Heart left ventricle (tissue), 16 donors: Measurements from ENCODE around the gene CDK8. TPM values are rescaled to one million over a fixed set of nuclear protein-coding genes. Genes with fewer than 3 reads are reported as not detected.

Experiments
- ATAC-seq, 4 donors: fragments of 200-7000 bp; cut with Tn5 transposase; one replicate each; pipeline ENCODE4 v1.9.1; 2020 to 2022; ENCODE audit warnings: moderate library complexity in 4 of 4, mild to moderate bottlenecking in 3 of 4, moderate number of reproducible peaks in 1 of 4
- DNase-seq, 5 donors: peaks; one replicate each; pipeline ENCODE4 v3.0.0-alpha.2; 2020
- H3K27ac ChIP-seq, 12 donors: fragments of 200-600 bp; sonication (generic) in 4 of 12; one replicate each; pipeline versions ENCODE4 v1.5.0 to v1.8.0; 2016 to 2022; ENCODE audit warnings: mild to moderate bottlenecking in 2 of 12
- H3K27me3 ChIP-seq, 9 donors: fragments of 200-600 bp; sonication (generic) in 2 of 9; one replicate each; pipeline versions ENCODE4 v1.5.1 to v1.8.0; 2016 to 2022; ENCODE audit warnings: mild to moderate bottlenecking in 3 of 9
- H3K36me3 ChIP-seq, 9 donors: fragments of 200-600 bp; sonication (generic) in 2 of 9; one replicate each; pipeline versions ENCODE4 v1.5.0 to v1.8.0; 2018 to 2022; ENCODE audit warnings: mild to moderate bottlenecking in 2 of 9
- H3K4me1 ChIP-seq, 12 donors: fragments of 200-600 bp; sonication (generic) in 4 of 12; one replicate each; pipeline versions ENCODE4 v1.5.0 to v1.8.0; 2016 to 2022; ENCODE audit warnings: mild to moderate bottlenecking in 3 of 12
- H3K4me3 ChIP-seq, 12 donors: fragments of 200-600 bp; sonication (generic) in 4 of 12; one replicate each; pipeline versions ENCODE4 v1.5.0 to v1.8.0; 2017 to 2022; ENCODE audit warnings: mild to moderate bottlenecking in 9 of 12, moderate library complexity in 4 of 12
- H3K9me3 ChIP-seq, 12 donors: fragments of 200-600 bp; sonication (generic) in 4 of 12; one replicate each; pipeline versions ENCODE4 v1.5.0 to v1.8.0; 2016 to 2022; ENCODE audit warnings: mild to moderate bottlenecking in 1 of 12
- POLR2A ChIP-seq, 2 donors: fragments of 450-650 bp; IDR thresholded peaks; one replicate each; pipeline ENCODE4 v1.6.1; 2017; ENCODE audit warnings: antibody characterized with exemption in 2 of 2, mild to moderate bottlenecking in 2 of 2, moderate library complexity in 2 of 2
- WGBS, 4 donors: extraction: QIAGEN DNeasy Blood & Tissue Kit in 2 of 4; methylation state at CpG; one replicate each; pipeline versions ENCODE4 v1.1.5 to v1.1.7; 2013 to 2018; 5-methylcytosine and 5-hydroxymethylcytosine counted together
- intact Hi-C, 10 donors: fragments of 100-400 bp; cut with DNase I; formaldehyde crosslinking; loops; one replicate each; pipeline versions ENCODE4 v1.11.1 to v1.14.2; 2022
- long read RNA-seq, 3 donors: library from polyadenylated mRNA; unstranded; transcript quantifications; one replicate each; pipeline ENCODE4 v2.0.0, GENCODE V29; 2020 to 2021
- polyA plus RNA-seq, 2 donors: library from polyadenylated mRNA; stranded (reverse); fragments of 200-250 nt; gene quantifications; one replicate each; pipeline ENCODE4 v1.2.3, GENCODE V29; 2013
- total RNA-seq, 9 donors: library from RNA; depleted of rRNA in 2 of 9; stranded (reverse); fragments of >200 nt in 2 of 9; fragmentation: NEBNext Ultra II Directional in 3 of 9; extraction: Animal tissue kit (Norgen Biotek cat#: 25700) in 3 of 9; gene quantifications; one replicate each; pipeline versions ENCODE4 v1.1.0 to v1.2.4, GENCODE V29; 2016 to 2023
- TF ChIP-seq, protein P1 (sequence below), 12 donors: fragments of 200-600 bp; sonication (generic) in 4 of 12; IDR thresholded peaks; one replicate each; pipeline versions ENCODE4 v1.5.0 to v1.8.0; 2018 to 2022; ENCODE audit warnings: antibody characterized with exemption in 12 of 12, mild to moderate bottlenecking in 5 of 12
- donor health status: ischemic (EF 13 %, LVEDD 7.1; RV severe dilation, severe dysfunction).
- donor health status: healthy with polysubstance abuse.
- donor health status: DM: no; HTN: yes; CAD: no.
- donor health status: DM: no; HTN: no; CAD: no.
- donor health status: ischemic (EF 25% LVEDD 6.9; RV normal size, moderate dysfunction).
- donor health status: ischemic (EF 25% LVEDD 5.7; RV mildly dilated, moderate dysfunction).
- donor health status: healthy.
- donor health status: DM: yes; HTN: yes; CAD: no.
- donor health status: ischemic (EF 35%, LVEDD 5.7; RV mildly dilated, moderate dysfunction).
- donor health status: nonischemic (EF 11% LVEDD 7.7; RV severe dilation, severe dysfunction).
- donor health status: DM: yes; HTN: yes; CAD: no.
- donor health status: PGD.
- donor health status: ischemic (EF 29% LVEDD 5.4; RV normal size, mild dysfunction).
- donor health status: nonischemic (EF 23%, LVEDD 6.1; RV moderate dilation, normal function).

CDK8 gene
- 10 to 100 TPM in 4 of 9 donors, 1 to 10 TPM in 5; 8.4 to 11.6 (median 9.9) TPM for total RNA-seq
- polyA plus RNA-seq = 10 to 100 TPM in 1 of 2 donors, 1 to 10 TPM in 1; 5.3 to 12.4 TPM
- long read RNA-seq, donor 1, transcript CDK8-201 (13 exons, 3,055 nt) = major isoform, 8 of 11 reads
- long read RNA-seq, donor 1, partial matches to known transcripts = 0 of 11 reads
- long read RNA-seq, donor 1, other reads (novel, unspliced or antisense) = 3 of 11 reads
- long read RNA-seq, donor 2, partial matches to known transcripts = 1 of 10 reads
- long read RNA-seq, donor 2, other reads (novel, unspliced or antisense) = 5 of 10 reads
- long read RNA-seq, donor 3, transcript CDK8-201 (13 exons, 3,055 nt) = major isoform, 12 of 22 reads
- long read RNA-seq, donor 3, partial matches to known transcripts = 0 of 22 reads
- long read RNA-seq, donor 3, other reads (novel, unspliced or antisense) = 10 of 22 reads

DNA sequence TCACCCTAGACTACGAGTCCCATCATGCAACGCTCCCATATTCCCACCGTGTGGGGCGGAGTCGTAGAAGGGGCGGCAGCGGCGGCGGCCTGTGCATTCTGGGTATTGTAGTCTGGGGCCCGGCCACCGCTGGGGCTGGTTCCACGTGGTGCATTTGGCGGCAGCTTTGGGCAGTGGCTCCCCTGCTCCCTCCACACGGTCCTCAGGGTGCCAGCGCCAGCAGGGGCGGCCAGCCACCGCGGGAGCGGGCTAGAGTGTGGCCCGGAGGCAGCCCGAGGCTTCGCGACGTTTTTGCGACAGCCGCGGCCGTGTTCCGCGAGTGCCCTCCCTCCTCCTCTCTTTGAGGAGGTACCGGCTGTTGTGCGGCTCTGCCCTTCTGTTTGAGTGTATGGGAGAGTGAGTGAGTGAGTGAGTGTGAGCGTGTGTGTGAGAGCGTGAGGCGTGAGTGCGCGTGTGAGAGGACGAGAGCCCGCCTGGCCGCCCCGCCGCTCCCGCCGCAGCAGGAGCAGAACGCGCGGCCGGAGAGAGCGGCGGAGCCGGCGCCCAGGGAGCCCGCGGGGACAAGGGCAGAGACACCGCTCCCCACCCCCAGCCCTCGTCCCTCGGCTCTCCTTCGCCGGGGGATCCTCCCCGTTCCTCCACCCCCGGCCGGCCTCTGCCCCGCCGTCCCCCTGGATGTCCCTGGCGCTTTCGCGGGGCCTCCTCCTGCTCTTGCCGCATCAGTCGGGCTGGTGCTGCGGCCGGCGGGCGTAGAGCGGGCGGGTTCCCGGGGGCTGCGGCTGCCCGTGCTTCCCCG is at the start of gene CDK8:
CDK8 (plus strand) TSS at position 343 of the 796 bp plus-strand sequence. CDS start 513 bp downstream, outside the sequence.
- peak within 1 kb of the TSS; percentile 70 to 97 (median 89) for H3K4me3 ChIP-seq
- intact Hi-C loops = loop anchor here in 6 of 10 donors (2.0 to 10.0 kb wide), 9 partner anchors 31 to 243 kb away; partner anchors contain the start of gene RNF6 (in 2 of the 6)
- H3K9me3 ChIP-seq = no peaks in the 10 kb centered on the region
- DNase-seq (peak; percentile 93 to 96 (median 93)), ATAC-seq (peak; percentile 92 to 98 (median 96))
- H3K27me3 ChIP-seq = peaks cover 0 to 3% (median 0%) of the 10 kb centered on the region in 9 donors
- no peaks in the 10 kb centered on the region for H3K36me3 ChIP-seq
- 0 to 1% (median 1%) methylated on average over 35 to 79 of the region's 79 CpGs for WGBS, 4 donors
- peak within 1 kb of the TSS; percentile 86 to 97 (median 93) for H3K27ac ChIP-seq
- H3K4me1 ChIP-seq = peaks cover 0 to 28% (median 17%) of the 10 kb centered on the region in 12 donors
- TF ChIP-seq POLR2A (IDR thresholded peaks at IDR 0.05) = peak in 1 of 2 donors; percentile 60
- TF ChIP-seq, protein P1, sequence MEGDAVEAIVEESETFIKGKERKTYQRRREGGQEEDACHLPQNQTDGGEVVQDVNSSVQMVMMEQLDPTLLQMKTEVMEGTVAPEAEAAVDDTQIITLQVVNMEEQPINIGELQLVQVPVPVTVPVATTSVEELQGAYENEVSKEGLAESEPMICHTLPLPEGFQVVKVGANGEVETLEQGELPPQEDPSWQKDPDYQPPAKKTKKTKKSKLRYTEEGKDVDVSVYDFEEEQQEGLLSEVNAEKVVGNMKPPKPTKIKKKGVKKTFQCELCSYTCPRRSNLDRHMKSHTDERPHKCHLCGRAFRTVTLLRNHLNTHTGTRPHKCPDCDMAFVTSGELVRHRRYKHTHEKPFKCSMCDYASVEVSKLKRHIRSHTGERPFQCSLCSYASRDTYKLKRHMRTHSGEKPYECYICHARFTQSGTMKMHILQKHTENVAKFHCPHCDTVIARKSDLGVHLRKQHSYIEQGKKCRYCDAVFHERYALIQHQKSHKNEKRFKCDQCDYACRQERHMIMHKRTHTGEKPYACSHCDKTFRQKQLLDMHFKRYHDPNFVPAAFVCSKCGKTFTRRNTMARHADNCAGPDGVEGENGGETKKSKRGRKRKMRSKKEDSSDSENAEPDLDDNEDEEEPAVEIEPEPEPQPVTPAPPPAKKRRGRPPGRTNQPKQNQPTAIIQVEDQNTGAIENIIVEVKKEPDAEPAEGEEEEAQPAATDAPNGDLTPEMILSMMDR (IDR thresholded peaks at IDR 0.05) = no peak

GRCh38 chr13:26208287-26208686 is 45.6 kb upstream of the CDK8 start:
- Histone ChIP-seq H3K27ac (no peak overlapping the region), H3K9me3 (no peaks in the 10 kb centered on the region), H3K36me3 (peaks cover 0 to 82% (median 57%) of the 10 kb centered on the region in 9 donors), H3K4me3 (no peak overlapping the region), H3K27me3 (no peaks in the 10 kb centered on the region), H3K4me1 (peaks cover 0 to 4% (median 0%) of the 10 kb centered on the region in 12 donors)
- 95 to 100% (median 99%) methylated on average over 1 of the region's 1 CpG for WGBS, 4 donors
- no peak for DNase-seq
- no peak for ATAC-seq
- intact Hi-C loops = no loop called here
- TF ChIP-seq POLR2A (IDR thresholded peaks at IDR 0.05) = no peak
- TF ChIP-seq, protein P1 (IDR thresholded peaks at IDR 0.05) = no peak

GRCh38 chr13:26213345-26213744 is 40.6 kb upstream of the CDK8 start:
- 86 to 94% (median 89%) methylated on average over 1 of the region's 1 CpG for WGBS, 4 donors
- intact Hi-C loops = loop anchor here in 1 of 10 donors (10.0 kb wide), 1 partner anchor 171 kb away; no protein-coding TSS in a partner anchor

More at GRCh38 chr13:26213345-26213744, 40.6 kb upstream of the CDK8 start:
- ATAC-seq = no peak
- Histone ChIP-seq H3K36me3 (peaks cover 0 to 99% (median 92%) of the 10 kb centered on the region in 9 donors), H3K9me3 (no peaks in the 10 kb centered on the region), H3K27ac (no peak overlapping the region), H3K4me1 (peaks cover 0 to 4% (median 0%) of the 10 kb centered on the region in 12 donors), H3K27me3 (no peaks in the 10 kb centered on the region), H3K4me3 (no peak overlapping the region)
- TF ChIP-seq POLR2A (IDR thresholded peaks at IDR 0.05) = no peak
- TF ChIP-seq, protein P1 (IDR thresholded peaks at IDR 0.05) = no peak
- no peak for DNase-seq
